ENCODE measurements around the gene PTPRN2.
"Not testable (repeated sequence)": the region's sequence is repeated elsewhere in the genome, so short reads cannot be mapped to it uniquely, and the experiment has no call there.

The PTPRN2 gene

DNA sequence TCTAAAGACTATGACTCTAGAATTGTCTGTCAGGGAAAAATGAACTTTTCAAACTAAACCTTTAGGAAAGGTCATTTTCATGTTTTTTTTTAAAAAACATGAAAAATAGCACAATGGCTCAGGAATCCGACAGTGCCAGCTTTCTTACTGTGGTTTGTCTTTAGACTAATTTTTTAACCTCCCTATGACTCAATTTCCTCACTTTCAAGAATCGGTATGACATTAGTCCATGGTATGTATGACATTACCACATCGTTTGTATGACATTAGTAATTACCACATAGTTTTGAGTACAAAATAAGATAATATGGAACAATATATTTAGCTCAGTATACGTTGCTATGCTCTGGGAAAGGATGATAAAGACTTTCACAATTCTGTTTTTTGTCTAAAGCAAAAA lies 383.2 kb downstream of the PTPRN2 start:
- intact Hi-C loops (cut with DNase I): no loop called here

DNA sequence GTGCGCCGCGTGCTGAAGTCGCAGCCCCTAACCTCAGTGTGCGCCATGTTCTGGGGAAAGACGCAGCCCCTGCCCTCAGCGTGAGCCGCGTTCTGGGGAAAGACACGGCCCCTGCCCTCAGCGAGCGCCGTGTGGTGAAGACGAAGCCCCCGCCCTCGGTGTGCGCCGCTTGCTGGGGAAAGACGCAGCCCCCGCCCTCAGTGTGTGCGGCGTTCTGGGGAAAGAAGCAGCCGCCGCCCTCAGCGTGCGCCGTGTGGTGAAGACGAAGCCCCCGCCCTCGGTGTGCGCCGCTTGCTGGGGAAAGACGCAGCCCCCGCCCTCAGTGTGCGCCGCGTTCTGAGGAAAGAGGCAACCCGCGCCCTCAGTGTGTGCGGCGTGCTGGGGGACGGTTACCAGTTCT lies 383.7 kb downstream of the PTPRN2 start:
- peak in 1 of 42 donors; percentile 25 for DNase-seq
- intact Hi-C loops (cut with DNase I): not testable (repeated sequence)

More for the DNA sequence above, 383.2 kb downstream of the PTPRN2 start:
- DNase-seq: no peak

DNA sequence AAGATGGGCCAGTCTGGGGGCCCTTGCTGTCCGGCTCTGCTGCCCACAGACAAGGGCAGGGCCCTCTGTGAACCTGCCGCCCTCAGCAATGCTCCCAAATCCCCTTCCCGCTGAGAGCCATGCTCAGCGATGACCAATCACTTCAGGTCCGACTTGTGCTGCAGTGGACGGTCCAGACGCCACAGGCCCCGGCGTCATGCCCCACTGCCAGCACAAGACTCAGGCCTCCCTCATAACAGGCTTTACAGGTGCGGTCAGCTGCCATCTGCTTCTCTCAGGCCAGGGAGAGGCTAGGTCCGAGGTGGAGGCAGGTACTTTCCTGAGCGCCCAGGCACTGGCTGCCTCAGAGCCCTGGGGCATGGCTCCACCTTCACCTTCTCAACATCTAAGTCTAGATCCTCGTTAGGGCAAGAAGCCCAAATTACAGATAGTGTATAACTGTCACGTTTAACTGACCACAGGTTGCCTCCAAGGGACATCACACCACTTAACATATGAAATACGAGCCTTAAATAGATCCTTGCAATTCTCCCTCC lies 393.2 kb downstream of the PTPRN2 start:
- DNase-seq: no peak
- intact Hi-C loops (cut with DNase I): no loop called here

DNA sequence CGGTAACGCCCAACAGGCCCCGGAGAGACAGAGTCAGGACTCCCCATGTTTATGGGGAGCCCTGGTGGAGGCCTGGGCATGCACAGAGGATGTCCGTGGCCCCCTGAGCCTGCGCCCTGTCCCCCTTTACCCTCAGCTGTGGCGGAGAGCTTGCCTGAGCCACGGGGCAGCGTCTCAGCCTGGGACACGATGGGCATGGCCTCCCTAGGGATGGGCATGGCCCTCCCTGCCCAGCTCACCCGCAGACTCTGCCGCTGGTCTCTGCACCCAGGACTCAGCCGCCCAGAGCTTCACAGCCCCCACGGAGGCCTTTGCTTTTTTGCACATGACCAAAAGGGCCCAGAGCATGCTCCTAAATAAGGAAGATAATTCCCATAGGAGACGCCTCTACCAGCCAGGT lies 394.2 kb downstream of the PTPRN2 start:
- intact Hi-C loops (cut with DNase I): no loop called here

DNA sequence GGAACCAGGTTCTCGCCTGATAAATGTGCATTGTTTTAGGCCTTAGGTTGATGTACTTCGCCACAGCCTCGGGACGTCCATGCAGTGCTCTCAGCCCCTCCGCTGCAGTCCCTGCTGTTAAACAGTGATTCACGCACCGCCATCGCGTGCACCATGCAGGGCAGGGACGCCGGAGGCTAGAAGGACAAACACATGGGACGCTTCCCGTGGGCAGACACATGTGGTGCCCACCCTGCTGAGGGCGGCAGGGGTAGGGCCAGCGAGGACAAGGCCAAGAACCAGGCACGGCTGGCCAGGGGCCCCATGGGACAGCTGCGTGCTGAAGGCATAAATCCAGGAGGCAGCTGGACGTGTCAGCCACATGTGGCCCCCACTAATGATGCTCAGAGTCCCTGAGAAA lies 394.7 kb downstream of the PTPRN2 start:
- no peak for DNase-seq
- intact Hi-C loops (cut with DNase I): no loop called here

More for the DNA sequence above, 394.2 kb downstream of the PTPRN2 start:
- DNase-seq: no peak

DNA sequence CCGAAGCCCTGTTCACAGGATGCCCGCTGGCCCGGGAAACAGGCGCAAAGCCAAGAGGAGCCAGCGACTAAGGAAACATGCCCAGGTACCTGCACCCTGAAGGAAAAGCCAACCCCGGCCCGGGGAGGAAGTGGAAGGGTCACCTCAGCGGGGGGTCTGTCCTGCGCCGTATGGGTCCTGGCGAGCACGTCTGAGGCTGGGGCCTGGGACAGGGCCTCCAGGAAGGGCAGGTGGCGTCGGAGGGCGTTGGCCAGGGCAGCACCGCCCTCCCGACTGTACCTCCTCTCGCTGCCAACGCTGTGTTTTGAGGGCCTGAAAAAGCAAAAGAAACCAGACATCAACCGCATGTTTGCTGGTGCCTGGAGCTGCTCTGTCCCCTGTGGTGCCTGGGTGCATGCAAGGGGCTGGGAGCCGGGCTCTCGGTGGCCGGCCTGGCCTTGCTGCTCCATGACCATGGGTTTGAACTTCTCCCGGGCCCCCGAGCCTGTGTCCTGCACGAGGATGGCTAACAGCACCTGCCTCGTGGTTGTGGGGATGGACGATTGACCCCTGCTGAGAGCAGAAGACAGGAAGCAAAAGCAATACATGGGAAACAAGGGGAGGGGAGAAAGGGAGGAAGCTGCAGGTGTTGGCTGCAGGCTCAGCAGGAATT lies 395.3 kb downstream of the PTPRN2 start:
- intact Hi-C loops (cut with DNase I): no loop called here

DNA sequence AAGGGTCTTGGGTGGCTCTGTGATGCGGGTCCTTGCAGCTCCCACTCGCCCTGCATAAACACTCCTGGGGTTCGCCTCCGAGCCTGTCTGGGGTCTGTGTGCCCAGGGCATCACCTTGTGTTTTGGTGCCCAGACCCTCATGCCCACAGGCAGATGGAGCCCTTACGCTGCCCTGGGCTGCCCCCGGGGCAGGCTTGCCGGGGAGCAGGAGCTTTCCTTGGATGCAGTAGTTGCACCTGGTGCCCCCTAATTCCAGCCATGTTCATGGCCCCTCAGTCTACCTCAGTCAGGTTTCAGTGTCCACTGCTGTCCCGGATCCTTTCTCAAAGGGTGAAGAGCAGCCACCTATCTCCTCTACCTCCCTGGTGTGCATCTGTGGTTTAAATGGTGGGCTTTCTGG lies 396.0 kb downstream of the PTPRN2 start:
- intact Hi-C loops (cut with DNase I): no loop called here
- no peak for DNase-seq

More for the DNA sequence above, 395.3 kb downstream of the PTPRN2 start:
- no peak for DNase-seq

DNA sequence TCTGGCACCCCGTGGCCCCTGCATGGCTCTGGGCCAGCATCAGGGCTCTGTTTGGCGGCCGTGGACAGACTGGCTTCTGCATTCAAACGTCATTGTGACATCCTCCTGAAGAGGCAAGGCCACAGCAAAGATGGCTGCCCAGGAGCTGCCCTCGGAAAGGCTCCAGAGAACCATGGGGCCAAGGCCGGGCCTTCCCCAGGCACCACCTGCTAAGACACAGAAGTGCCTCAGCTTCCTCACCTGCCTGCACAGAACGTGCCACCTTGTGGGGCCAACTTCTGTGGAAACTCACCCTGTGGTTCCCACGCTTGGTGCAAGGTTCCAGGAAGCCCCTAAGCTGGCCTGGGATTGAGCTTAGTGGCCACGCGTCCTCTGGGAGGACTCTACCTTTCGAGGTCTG lies 396.9 kb downstream of the PTPRN2 start:
- DNase-seq: no peak
- intact Hi-C loops (cut with DNase I): no loop called here

DNA sequence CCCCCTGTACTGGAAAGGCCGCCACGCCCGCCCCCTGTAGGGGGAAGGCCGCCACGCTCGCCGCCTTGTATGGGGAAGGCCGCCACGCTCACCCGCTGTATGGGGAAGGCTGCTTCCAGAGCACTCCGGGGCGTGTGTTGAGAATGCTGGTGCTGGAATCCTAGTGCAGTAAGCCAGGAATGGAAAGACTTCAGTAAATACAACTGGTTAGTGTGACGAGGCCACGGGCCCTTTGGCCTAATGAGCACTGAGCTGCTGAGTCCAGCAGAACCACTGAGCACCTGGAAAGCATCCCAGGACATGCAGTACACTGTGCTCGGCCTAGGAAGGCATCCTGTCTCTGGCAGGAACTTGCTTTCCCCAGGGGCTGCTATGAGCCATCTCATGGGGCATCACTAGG lies 398.9 kb downstream of the PTPRN2 start:
- DNase-seq: no peak
- intact Hi-C loops (cut with DNase I): no loop called here

DNA sequence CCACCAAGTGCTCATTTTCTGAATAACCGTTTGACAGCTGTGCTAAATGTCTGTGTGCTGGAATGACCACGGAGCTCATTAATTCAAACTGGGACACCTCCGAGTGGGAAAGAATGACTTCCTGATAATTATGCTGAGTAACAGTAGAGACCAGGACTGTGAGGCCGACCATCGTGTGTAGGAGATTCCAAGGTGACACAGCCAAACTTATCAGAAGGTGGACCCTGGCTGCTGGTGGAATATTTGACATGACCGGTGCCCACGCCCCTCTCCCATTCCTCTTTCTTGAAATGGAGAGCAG lies 400.0 kb downstream of the PTPRN2 start:
- no peak for DNase-seq
- intact Hi-C loops (cut with DNase I): no loop called here

DNA sequence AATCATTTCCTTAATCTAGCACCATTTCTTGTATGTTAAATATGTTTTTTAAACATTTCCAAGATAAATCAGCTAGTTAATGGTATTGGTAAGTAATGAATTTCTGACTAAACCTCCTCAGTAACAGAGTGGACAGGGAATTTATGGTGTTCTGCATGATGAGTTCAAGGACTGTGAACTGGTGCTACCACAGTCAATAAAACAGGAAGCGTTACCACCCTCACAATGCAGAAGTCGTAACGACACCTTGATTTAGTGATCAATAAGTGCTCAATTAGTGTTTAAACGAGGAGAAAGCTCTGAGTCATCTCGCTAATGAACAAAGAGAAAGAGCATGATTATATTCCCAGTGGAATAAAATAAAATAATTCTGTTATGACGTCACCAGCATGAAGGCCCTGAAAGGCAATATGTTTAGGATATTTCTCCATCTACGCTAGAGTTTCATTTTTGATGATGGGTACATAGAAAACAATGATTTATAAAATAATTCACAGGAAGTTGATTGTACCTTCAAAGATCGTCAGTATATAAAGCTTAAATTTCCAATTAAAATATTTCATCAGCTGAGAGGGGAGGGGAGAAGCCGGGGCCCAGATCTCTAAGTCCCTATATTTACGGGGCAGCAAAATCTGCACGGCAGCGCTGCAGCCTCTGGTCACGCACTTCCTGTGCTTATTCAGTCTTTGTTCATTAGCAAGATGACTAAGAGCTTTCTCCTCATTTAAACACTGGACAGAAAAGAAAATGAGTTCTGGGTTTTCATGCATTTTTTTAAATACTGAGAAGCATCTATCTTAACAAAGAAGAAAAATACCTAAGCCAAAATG lies 400.5 kb downstream of the PTPRN2 start:
- no peak for DNase-seq
- intact Hi-C loops (cut with DNase I): no loop called here

DNA sequence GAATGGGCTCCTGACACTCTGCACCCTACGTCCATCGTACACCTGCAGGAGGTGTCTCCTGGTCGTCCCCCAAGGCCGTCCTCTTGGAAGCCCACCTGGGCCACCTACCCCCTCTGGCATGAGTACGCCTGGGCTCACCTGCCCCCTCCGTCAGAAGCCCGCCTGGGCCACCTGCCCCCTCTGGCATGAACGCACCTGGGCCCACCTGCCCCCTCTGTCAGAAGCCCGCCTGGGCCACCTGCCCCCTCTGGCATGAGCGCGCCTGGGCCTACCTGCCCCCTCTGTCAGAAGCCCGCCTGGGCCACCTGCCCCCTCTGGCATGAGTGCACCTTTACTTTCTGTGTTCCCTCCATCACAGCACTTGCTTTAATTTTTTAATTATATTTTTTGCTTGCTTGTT lies 401.2 kb downstream of the PTPRN2 start:
- no peak for DNase-seq
- intact Hi-C loops (cut with DNase I): no loop called here

DNA sequence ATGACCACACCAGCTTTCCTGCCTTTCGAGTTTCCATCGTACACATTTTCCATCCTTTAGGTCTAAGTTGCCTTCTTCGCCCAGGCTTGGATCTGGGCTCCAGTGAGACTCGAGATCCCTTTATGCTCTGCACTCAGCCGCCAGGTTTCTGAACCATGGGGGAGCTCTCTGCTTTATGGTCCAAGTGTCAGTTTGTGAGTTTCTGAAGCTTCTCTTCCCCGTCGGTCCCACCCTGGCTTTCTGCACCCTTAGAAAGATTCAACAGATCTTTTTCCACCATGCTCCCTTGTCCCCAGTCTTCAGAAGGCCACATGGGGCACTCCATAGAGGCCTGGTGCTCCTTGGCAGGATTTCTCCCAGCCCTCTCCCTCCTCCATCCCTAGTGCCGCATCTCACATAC lies 402.0 kb downstream of the PTPRN2 start:
- intact Hi-C loops (cut with DNase I): no loop called here
- peak in 1 of 42 donors; percentile 31 for DNase-seq

DNA sequence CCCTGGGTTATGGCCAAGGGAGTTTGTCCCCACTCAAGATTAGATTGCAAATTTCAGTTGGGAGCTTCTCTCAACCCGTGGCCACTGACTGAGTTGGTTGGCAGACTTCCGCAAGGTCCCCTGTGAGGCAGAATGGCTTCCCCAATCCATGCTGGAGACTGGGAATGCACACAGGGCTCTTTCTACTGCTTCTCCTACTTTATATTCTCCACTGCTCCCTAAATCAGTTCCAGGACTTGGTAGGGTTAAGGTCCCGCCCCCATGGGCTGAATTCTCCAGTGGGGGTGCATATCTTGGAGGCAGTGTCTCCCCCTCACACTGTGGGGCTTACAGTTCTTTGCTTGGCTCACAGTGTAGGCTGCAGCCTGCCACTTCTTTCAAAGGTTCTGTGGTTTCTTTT lies 404.2 kb downstream of the PTPRN2 start:
- intact Hi-C loops (cut with DNase I): no loop called here
- peak in 1 of 42 donors; percentile 22 for DNase-seq

DNA sequence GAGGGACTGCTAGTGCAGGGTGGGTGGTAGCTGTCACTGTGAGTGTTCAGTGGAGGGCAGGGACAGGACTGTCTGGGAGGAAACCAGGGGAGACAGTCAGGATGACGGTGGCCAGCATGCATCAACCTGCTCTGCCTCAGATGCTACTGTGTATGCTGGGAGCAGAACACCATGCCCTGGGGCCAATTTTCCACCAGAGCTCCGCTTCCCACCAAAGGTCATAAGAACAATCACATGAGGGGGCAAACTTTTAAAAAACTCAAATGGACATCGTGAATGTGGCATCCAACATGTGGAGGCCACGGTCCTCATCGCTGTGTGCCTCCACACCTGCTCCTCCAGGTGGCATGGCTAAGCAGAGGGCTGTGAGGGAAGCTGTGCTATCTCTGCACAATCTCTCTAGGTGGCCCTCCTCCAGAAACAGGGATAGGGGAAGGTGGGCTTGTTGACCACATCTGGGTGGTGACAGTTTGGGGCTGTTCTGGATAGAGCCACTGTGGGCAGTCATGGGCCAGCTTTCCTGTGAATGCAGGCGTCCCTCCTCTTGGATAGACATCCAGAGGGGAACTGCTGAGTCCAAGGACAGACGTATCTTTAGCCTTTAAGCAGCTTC lies 411.0 kb downstream of the PTPRN2 start:
- intact Hi-C loops (cut with DNase I): no loop called here
- no peak for DNase-seq

DNA sequence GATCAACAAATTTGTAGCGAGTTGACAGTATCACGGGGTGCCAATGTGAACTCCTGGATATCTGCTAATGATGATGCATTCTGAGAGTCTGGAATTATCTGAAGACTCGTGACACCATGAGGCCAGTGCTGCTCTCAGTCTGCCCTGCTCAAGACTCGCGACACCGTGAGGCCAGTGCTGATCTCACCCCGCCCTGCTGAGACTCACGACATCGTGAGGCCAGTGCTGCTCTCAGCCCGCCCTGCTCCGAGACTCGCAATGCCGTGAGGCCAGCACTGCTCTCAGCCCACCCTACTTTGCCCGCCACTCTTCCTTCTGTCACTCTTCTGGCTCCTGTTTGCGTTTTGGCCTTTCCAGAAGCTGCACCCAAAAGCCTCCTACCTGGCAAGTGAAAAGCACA lies 411.8 kb downstream of the PTPRN2 start:
- intact Hi-C loops (cut with DNase I): no loop called here
- DNase-seq: no peak

DNA sequence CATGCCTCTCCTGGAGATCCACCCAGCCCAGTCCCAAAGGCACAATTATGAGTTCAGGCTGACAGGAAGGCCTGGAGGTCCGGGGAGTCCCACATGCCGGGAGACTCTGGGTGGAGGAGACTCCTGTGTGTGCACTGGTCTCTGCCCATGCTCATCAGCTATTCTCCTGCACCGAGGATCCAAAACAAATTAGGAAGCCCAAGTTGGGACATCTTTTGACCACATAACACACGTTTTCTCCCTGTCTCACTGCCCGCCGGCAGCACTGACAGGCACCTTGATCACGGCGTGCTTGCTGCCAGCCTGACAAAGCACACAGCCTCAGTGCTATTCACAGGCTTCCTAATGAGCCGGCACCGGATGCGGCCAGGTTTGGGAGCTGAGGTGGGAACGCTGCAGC lies 412.7 kb downstream of the PTPRN2 start:
- intact Hi-C loops (cut with DNase I): no loop called here
- no peak for DNase-seq

DNA sequence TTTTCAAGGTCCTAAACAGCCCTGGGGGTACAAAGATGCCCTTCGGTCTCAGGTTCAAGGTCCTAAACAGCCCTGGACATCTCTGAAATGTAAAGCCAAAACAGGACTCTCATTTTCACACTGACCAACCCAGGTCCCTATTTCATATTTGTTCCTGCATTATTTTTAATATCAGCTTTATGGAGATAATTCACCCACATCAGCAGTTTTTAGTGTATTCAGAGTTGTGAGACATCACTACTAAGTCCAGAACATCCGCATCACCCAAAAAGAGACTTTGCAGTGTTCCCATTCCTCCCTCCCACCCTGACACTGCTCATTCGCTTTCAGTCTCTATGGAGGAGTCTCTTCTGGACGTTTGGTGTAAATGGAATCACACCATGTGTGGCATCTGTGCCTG lies 420.2 kb downstream of the PTPRN2 start:
- no peak for DNase-seq
- intact Hi-C loops (cut with DNase I): no loop called here

DNA sequence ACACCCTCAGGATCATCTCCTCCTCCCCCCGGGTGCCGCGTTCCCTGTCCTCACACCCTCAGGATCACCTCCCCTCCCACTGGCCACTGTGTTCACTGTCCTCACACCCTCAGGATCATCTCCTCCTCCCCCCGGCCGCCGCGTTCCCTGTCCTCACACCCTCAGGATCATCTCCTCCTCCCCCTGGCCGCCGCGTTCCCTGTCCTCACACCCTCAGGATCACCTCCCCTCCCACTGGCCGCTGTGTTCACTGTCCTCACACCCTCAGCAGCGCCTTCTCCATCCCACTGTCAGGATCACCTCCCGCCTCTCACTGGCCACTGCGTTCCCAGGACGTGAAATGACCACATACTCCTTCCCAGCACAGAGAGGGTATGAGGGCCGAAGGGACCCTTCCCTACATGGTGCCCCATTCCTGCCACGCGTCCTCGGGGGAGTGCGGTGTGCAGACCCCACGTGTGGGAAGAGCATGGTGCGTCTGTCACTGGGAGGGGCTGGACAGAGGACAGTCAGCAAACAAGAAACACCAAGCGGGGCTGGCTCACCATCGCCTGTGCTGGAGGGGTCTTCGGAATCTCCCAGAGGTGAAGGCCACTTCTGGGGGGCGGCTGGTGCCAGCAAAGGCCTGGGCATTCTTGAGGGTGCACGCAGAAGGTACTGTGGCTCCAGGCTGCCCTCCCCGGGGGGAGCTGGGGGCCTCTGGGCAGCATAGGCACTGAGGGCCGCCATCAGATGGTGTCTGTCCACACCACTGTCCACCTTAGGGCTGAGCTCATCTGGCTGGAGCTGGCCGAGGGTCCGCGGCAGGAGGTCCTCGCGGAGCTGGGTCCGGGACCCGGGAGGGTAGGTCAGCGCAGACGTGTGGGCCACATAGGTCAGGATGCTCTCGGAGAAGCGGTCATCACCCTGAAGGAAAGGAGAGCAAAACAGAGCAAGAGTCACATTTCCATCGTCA lies 421.0 kb downstream of the PTPRN2 start:
- no peak for DNase-seq
- intact Hi-C loops (cut with DNase I): no loop called here

Measured in head of caudate nucleus (tissue), 42 donors.